Osteoblast (primary cell): ENCODE measurements around the gene PBX4. TPM values are rescaled to one million over a fixed set of nuclear protein-coding genes. Genes with fewer than 3 reads are reported as not detected.
"Not testable (repeated sequence)": the region's sequence is repeated elsewhere in the genome, so short reads cannot be mapped to it uniquely, and the experiment has no call there.

ENCODE experiments used
- DNase-seq: peaks from one replicate; pipeline ENCODE4 v3.0.0; 2011; ENCODE audit warnings: low spot score, mixed read lengths; ENCODE audit not compliant: insufficient read length; ENCODE audit errors: missing footprints
- H2AFZ ChIP-seq: 2 replicates; pipeline ENCODE4 v1.6.0; 2011; ENCODE audit warnings: mild to moderate bottlenecking, low read length
- H3K27ac ChIP-seq: 2 replicates; pipeline ENCODE4 v1.5.1; 2011; ENCODE audit warnings: mild to moderate bottlenecking, low read depth, low read length, moderate library complexity
- H3K27me3 ChIP-seq: 2 replicates; pipeline ENCODE4 v1.6.0; 2012; ENCODE audit warnings: mild to moderate bottlenecking, control low read depth, inconsistent platforms, low read length, moderate library complexity; ENCODE audit not compliant: insufficient read depth
- H3K36me3 ChIP-seq: 2 replicates; pipeline ENCODE4 v1.5.1; 2011; ENCODE audit warnings: mild to moderate bottlenecking, low read length, control low read depth, moderate library complexity; ENCODE audit not compliant: insufficient read depth
- H3K4me1 ChIP-seq: 2 replicates; pipeline ENCODE4 v1.5.1; 2011; ENCODE audit warnings: mild to moderate bottlenecking, low read length, control low read depth, moderate library complexity; ENCODE audit not compliant: insufficient read depth
- H3K4me2 ChIP-seq: 2 replicates; pipeline ENCODE4 v1.6.0; 2011; ENCODE audit warnings: mild to moderate bottlenecking, low read length; ENCODE audit not compliant: insufficient read depth
- H3K4me3 ChIP-seq: fragments of 200-600 bp; sonication (generic); 3 replicates; pipeline ENCODE4 v1.5.1; 2012; ENCODE audit warnings: mild to moderate bottlenecking, low read length, inconsistent platforms; ENCODE audit not compliant: insufficient read depth
- H3K79me2 ChIP-seq: 2 replicates; pipeline ENCODE4 v1.6.0; 2012; ENCODE audit warnings: mild to moderate bottlenecking, low read length, control low read depth, inconsistent platforms; ENCODE audit not compliant: insufficient read depth
- H3K9me3 ChIP-seq: 2 replicates; pipeline ENCODE4 v1.5.1; 2011; ENCODE audit warnings: low read depth, low read length, control low read depth
- H4K20me1 ChIP-seq: 2 replicates; pipeline ENCODE4 v1.6.0; 2012; ENCODE audit warnings: mild to moderate bottlenecking, low read length, control low read depth; ENCODE audit not compliant: insufficient read depth
- total RNA-seq: library from RNA; depleted of rRNA; stranded (reverse); fragments of >200 nt; gene quantifications from 2 replicates; pipeline ENCODE4 v1.2.3, GENCODE V29; 2012
- TF ChIP-seq, protein P1 (sequence below): IDR thresholded peaks from 2 replicates; pipeline ENCODE4 v1.5.1; 2011; ENCODE audit warnings: mild to moderate bottlenecking, low read depth, low read length, moderate library complexity; ENCODE audit errors: extremely low read depth

The PBX4 gene, protein sequence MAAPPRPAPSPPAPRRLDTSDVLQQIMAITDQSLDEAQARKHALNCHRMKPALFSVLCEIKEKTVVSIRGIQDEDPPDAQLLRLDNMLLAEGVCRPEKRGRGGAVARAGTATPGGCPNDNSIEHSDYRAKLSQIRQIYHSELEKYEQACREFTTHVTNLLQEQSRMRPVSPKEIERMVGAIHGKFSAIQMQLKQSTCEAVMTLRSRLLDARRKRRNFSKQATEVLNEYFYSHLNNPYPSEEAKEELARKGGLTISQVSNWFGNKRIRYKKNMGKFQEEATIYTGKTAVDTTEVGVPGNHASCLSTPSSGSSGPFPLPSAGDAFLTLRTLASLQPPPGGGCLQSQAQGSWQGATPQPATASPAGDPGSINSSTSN
- total RNA-seq: 0.36 and 0.88 TPM in 2 replicates

DNA sequence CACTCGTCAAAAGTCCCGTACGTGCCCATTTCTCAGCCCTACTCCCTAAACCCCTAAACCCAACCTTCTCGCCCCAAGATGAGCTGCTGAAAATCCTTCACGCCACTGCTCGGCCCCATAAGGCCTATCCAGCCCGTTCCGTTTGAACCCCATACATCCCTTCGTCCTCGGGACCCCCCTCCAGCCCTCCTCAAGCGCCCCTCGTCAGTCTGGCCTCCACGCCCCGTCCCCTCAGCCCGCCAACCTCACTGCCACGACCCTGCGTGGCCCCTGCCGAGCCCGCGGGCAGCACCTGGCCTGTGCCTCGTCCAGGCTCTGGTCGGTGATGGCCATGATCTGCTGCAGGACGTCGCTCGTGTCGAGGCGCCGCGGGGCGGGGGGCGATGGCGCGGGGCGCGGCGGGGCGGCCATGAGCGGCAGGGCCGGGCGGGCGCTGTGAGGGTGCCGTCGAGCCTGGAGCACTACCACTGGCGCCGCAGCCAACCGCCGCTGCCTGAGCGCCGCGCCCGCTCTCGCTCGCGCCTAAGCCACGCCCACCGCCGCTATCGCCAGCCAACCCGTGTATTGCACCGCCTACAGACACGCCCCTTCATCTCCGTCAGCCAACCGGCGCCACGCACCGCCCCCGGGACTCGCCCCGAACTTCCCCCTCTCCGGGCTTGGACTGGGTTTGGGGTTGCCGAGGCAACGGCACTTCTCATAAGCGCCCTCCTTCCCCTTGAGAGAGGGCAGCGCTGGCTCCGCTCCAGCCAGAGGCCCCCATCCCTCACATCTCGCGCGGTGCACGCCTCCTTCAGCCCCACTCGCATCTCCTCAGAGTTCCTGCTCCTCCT is at the start of gene PBX4:
TSS of gene PBX4 (minus strand) at position 469 of the 833 bp plus-strand sequence. CDS start at position 411, 58 bp downstream.
- Histone ChIP-seq H3K9me3 (no peaks in the 10 kb centered on the region), H3K36me3 (no peaks in the 10 kb centered on the region), H3K4me2 (peak within 1 kb of the TSS; percentile 81), H3K79me2 (no peaks in the 10 kb centered on the region), H3K4me3 (peak within 1 kb of the TSS; percentile 71), H4K20me1 (no peaks in the 10 kb centered on the region), H3K27me3 (no peaks in the 10 kb centered on the region), H2AFZ (peak within 1 kb of the TSS; percentile 89), H3K4me1 (peaks cover 8% of the 10 kb centered on the region), H3K27ac (no peak within 1 kb of the TSS)
- TF ChIP-seq, protein P1, sequence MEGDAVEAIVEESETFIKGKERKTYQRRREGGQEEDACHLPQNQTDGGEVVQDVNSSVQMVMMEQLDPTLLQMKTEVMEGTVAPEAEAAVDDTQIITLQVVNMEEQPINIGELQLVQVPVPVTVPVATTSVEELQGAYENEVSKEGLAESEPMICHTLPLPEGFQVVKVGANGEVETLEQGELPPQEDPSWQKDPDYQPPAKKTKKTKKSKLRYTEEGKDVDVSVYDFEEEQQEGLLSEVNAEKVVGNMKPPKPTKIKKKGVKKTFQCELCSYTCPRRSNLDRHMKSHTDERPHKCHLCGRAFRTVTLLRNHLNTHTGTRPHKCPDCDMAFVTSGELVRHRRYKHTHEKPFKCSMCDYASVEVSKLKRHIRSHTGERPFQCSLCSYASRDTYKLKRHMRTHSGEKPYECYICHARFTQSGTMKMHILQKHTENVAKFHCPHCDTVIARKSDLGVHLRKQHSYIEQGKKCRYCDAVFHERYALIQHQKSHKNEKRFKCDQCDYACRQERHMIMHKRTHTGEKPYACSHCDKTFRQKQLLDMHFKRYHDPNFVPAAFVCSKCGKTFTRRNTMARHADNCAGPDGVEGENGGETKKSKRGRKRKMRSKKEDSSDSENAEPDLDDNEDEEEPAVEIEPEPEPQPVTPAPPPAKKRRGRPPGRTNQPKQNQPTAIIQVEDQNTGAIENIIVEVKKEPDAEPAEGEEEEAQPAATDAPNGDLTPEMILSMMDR: no peak
- DNase-seq: peak; percentile 99

DNA sequence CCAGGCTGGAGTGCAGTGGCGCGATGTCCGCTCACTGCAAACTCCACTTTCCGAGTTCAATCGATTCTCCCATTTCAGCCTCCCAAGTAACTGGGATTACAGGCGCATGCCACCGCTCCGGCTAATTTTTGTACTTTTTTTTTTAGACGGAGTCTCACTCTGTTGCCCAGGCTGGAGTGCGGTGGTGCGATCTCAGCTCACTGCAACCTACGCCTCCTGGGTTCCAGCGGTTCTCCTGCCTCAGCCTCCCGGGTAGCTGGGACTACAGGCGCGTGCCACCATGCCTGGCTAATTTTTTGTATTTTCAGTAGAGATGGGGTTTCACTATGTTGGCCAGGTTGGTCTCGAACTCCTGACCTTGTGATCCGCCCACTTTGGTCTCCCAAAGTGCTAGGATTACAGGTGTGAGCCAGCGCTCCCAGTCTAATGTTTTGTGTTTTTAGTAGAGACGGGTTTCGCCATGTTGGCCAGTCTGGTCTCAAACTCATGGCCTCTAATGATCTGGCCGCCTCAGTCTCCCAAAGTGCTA is 47.0 kb upstream of the PBX4 start:
- Histone ChIP-seq H4K20me1 (peaks cover 22% of the 10 kb centered on the region), H3K4me1 (peaks cover 24% of the 10 kb centered on the region), H3K79me2 (peaks cover 43% of the 10 kb centered on the region)
- not testable (repeated sequence) for H3K36me3 ChIP-seq, H3K27ac ChIP-seq, H3K4me2 ChIP-seq, H2AFZ ChIP-seq, DNase-seq, H3K27me3 ChIP-seq, H3K4me3 ChIP-seq, H3K9me3 ChIP-seq

DNA sequence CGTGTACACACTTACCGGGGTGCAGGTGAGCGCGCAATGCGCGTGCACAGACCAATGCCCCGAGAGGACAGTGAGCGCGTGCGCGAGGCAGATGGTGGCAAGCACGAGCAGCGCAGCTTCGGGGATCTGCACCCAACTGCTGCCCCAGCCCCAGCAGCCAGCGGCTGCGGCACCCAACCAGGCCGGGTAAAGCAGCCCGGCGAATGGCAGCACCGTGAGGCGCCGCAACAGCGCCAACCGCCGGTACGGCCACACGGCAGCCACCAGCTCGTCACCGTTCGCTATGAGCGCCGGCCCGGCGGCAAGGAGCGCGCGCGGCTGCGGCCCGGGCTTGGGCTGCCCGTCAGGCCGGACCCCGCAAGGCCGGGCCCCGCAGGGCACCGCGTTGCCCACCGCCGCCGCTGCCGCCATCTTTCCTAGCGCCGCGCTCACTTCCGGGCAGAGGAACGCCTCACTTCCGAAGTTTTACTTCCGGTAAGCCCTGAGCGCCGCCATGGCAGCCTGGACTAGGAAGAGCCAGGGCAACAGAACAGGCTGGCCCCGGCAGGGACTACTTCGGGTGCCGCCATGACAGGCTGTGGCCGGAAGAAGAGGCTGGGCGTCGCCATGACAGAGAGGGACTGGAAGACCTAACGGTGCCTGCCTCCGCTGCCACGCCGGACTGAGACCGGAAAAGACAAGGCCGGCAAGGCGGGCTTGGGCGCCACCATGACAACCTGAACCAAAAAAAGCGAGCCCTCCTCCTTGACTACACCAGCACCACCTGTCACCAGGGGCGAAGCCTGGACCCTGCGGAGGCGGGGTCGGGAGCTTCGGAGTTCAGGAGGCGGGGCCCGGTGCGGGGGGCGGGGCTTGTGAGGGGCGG is 45.0 kb upstream of the PBX4 start, which contains the start of gene ATP13A1:
TSS of gene ATP13A1 (minus strand) at position 421 of the 865 bp plus-strand sequence. CDS start at position 411, 10 bp downstream.
- H4K20me1 ChIP-seq: peaks cover 22% of the 10 kb centered on the region
- peak within 1 kb of the TSS; percentile 87 for H3K27ac ChIP-seq
- peaks cover 16% of the 10 kb centered on the region for H3K4me1 ChIP-seq
- no peaks in the 10 kb centered on the region for H3K27me3 ChIP-seq
- peaks cover 15% of the 10 kb centered on the region for H3K36me3 ChIP-seq
- peak within 1 kb of the TSS; percentile 90 for H3K4me2 ChIP-seq
- peak; percentile 99 for DNase-seq
- TF ChIP-seq, protein P1: no peak
- peak within 1 kb of the TSS; percentile 85 for H3K4me3 ChIP-seq
- H3K79me2 ChIP-seq: peaks cover 39% of the 10 kb centered on the region
- H3K9me3 ChIP-seq: no peaks in the 10 kb centered on the region
- H2AFZ ChIP-seq: peak within 1 kb of the TSS; percentile 93

DNA sequence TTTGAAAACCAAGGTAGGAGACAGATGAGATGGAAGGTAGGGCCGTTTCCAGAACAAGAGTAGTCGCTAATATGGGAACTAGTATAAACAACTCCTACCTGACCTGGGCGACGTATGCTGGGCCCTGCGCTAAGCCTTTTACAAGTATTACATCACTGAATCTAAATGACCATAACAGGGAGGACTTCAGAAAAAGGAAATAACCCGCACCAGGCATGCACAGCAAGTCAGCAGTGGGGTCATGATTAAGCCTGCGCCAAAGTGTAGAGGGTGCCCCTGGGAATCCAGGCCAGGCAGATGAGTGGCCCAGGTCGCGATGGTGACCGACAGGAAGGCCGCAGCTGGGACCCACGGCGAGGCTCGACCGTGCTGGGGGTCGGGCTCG is 44.4 kb upstream of the PBX4 start:
- Histone ChIP-seq H3K79me2 (peaks cover 43% of the 10 kb centered on the region), H3K4me2 (peak overlapping the region; percentile 90), H3K27ac (peak overlapping the region; percentile 87), H3K27me3 (no peaks in the 10 kb centered on the region), H3K4me1 (peaks cover 12% of the 10 kb centered on the region), H4K20me1 (peaks cover 22% of the 10 kb centered on the region), H3K4me3 (peak overlapping the region; percentile 85), H3K9me3 (no peaks in the 10 kb centered on the region), H2AFZ (peak overlapping the region; percentile 93), H3K36me3 (peaks cover 21% of the 10 kb centered on the region)
- TF ChIP-seq, protein P1: no peak
- DNase-seq: no peak
